Fibroblast of skin of back (primary cell): Measurements from ENCODE around the gene VASP.

Experiments used
- DNase-seq: peaks from one replicate; pipeline ENCODE4 v3.0.0-alpha.2; 2013

VASP gene

DNA sequence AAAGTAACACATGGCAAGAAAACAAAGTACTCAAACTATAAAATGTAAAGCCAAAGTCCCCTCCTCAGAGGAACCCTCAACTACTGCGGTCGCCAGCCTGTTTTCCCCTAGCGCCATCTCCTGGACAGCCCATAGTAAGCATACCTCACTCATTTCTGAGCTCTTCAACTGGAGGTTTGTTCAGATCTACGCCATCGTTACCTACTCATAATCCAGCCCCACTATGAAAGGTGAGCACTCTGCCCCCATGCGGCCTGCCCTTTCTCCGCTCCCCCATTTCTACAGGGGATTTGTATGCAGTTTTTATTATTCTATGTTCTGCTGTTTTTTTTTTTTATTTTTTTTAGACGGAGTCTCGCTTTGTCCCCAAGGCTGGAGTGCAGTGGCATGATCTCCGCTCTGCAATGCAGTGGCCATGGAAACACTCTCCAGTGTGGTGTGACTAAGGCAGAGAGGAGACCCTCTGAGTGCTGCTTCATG lies 51.2 kb downstream of the VASP start:
- DNase-seq = peak; percentile 46

DNA sequence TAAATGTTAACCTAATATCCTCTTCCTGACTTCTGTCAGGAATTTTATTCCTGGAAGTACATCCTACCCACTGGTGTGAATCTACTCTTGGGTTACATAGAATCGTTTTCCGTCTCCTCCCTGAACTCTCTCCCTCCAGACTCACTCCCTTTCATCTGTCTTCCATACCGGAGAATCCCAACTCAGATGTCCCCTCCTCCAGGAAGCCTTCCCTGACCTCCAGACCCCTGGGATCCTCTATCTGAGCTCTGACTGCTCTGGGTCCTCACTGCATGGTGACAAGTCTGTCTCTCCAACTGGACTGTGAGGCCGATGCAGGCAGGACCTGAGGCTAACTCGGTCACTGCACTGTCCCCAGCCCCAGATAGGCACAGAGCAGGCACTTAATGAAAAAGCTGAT lies 52.8 kb downstream of the VASP start:
- DNase-seq = no peak

DNA sequence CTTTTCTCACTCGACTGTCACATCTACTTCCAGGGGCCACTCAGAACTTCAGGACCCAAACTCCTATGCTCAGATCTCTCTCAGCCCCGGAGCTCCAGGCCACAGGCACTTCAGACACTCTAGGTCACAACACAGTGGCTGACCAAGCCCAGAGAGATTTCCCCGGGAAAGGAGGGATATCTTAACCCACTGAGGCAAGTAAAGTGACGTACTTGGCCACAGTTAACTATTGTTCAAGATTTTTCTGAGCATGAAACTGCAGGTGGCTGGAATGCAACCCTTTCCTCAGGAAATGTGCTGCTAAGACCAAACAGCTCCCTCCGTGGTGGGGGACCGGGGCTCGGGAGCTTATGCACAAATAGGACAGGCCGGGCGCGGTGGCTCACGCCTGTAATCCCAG lies 53.4 kb downstream of the VASP start:
- no peak for DNase-seq

DNA sequence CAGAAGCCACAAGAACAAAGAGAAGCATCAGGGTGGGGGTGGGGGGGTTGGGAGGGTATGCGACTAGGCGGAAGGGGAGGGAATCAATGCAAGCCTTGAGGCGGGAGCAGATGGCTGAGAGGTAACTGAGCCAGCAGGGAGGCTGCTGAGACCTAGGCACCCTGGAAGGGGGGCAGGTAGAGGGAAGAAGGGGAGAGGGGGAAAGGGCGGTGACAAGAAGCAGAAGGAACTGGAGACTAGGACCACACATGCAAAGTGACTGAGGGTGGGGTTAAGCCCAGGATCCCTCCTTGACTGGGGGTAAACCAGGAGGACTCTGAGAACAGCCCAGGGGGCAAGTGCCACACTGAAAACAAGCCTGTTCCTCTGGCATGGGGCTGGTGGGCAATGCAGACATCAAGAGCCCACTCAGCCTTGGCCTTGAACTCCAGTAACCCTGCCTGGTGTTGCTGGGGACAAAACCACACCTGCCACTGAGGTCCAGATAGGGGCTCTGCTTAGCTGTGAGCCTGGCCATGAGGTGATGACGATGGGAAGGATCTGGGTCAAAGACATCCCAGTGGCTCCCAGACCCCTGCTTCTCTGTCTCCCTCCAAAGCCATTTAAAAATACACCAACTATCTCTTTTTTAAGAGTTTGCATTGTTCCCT lies 57.0 kb downstream of the VASP start:
- DNase-seq = no peak

DNA sequence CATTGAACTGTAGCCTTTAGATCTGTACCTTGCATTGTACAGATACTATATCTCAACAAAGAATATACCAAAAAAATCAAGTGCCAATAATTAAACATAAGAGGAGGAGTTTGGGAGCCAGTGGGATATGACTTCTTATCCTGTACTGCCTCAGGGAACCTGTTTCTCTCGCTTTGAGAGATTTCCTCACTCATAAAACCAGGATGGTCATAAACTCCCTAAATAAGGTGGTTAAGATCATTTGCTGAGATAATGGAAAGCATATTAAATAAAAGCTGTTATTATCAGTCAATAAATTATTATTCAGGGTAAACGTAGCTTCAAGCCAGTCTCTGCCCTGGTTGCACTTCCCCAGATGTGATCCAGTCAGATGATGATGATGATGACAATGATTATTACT lies 60.3 kb downstream of the VASP start:
- no peak for DNase-seq

DNA sequence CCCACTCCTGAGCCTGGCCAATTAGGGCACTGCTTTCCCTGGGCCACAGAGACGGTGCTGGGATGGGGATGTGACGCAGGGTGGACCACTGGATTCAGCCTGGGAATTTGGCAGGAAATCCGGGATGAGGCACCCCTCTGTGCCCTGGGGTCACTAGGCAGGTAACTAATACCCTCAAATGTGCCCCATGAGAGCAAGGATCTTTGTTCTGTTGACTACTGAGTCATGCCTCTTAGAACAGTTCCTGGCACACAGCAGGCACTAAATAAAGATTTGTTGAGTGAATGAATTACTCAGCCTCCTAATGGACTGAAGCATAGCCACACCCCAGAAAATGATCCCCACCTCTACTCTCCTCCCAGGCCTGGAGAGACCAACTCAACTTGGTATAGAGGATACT lies 61.5 kb downstream of the VASP start:
- DNase-seq = peak; percentile 43

DNA sequence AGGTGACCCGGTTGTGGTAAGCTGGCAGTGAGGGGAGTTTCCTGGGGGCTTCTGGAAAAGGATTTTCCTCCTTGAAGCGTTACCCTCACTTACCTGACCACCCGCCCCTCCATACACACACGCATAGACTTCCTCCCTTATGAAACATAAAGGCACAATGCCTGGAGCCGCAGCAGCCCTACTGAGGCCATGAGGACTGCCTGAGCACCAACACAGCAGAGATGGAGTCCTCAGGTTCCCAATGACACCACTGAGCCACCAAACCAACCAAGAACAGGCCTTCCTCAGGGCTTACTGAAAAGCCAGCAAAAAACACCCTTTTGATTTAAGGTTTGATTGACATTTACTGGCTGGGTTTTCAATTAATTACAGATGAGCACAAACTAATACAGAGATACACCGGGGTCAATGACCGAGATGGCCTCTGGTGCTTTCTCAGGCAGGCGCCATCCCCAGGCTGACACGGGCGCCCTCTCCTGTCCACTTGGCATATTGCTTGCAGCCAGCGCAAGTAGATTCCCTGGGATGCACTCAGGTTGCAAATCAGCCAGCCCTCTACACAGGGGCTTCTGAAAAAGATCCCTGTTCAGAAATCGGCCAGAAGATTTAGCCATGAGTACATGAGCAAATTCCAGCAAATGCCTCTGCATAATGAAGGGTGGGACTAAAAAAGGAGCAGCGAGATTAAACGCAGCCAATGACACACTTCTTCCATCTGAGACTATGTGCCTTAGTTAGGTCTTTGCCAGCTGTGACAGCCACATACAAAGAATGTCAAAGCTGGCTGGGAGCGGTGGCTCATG lies 62.5 kb downstream of the VASP start:
- peak; percentile 29 for DNase-seq

DNA sequence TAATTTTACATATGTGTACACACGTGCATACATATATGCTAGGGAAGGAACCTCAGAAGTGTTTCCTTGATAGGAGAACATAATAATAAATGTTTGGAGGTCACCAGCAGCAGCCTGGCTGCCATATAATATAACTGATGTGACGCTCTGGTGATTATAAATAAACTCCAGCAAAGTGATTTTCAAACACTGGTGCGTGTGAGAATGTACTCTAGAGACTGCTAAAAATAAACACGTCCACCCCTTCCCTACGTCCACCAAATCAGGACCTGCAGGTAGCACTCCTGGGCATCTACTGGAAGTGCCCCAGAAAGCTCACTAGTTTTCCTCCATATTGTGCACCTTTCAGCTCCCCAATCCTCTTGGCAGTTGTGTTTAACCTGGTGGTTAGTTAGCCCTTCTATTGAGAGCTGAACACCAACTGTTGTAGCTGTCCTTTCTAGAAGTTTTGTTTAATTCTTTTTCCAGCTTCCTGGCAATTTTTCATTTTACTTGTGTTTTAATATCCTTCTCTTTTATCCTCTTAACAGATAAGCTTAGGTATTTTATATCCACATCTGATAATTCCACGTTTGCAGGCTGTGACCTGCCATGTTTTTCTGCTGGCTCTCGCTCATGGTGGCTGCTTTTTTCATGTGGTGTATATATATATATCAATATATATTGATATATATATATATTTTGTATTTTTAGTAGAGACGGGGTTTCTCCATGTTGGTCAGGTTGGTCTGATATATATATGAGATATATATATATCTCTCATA lies 64.4 kb downstream of the VASP start:
- no peak for DNase-seq

DNA sequence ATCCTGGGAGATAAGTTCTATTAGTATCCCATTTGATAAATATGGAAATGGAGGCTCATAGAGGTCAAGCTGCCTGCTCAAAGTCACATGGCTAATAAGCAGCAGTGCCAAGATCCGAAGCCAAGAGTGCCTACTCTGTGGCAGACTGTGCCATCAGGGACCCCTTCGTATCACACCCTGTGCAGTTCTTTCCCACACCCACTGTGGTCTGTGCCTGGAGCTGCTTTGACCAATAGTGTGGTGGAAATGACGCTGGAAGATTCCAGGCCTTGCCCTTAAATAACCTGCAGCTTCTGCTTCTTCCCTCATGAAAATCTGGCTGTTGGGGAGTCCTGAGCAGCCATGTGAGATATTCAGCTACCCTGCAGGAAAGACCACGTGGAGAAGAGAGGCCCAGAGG lies 67.2 kb downstream of the VASP start:
- no peak for DNase-seq

DNA sequence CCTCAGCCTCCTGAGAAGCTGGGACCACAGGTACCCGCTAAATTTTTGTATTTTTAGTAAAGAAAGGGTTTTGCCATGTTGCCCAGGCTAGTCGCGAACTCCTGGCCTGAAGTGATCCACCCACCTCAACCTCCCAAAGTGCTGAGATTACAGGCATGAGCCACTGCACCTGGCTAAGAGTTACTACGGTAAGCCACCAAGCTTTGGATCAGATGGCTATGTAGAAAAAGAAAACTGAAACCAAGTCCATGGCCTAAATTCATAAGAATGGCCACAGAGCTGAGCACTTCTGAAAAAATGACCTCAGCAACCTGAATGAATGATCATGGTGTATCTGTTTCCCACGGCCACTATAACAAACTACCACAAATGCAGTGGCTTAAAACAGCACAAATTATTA lies 67.9 kb downstream of the VASP start:
- no peak for DNase-seq
